Hematopoietic multipotent progenitor cell treated with erythropoietin and hydrocortisone succinate and interleukin-3 and kit ligand, for 17 days (in vitro differentiated cells): ENCODE results near the gene GRK1.
"Not testable (repeated sequence)": the region's sequence is repeated elsewhere in the genome, so short reads cannot be mapped to it uniquely, and the experiment has no call there.

Experiments
- DNase-seq: peaks from one replicate; pipeline ENCODE4 v3.0.0-alpha.2; 2015; ENCODE audit warnings: low spot score

The GRK1 gene

GRCh38 chr13:113665597-113666328 lies 1.3 kb upstream of the GRK1 start:
- no peak for DNase-seq

DNA sequence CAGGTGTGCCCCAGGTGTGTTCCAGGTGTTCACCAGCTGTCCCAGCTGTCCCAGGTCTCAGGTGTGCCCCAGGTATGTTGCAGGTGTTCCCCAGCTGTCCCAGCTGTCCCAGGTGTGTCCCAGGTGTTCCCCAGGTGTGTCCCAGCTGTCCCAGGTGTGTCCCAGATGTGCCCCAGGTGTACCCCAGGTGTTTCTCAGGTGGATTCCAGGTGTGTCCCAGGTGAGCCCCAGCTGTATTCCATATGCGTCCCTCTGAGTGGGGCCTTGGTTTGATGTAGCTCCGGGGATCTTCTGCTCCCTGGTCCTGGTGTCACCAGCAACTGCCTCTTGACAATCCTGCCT lies 719 bp upstream of the GRK1 start:
- no peak for DNase-seq

- DNase-seq: no peak
These were observed 912 bp downstream of the GRK1 start for GRCh38 chr13:113667771-113668490.

GRCh38 chr13:113668491-113668971 lies 1.5 kb downstream of the GRK1 start:
- DNase-seq: no peak

DNA sequence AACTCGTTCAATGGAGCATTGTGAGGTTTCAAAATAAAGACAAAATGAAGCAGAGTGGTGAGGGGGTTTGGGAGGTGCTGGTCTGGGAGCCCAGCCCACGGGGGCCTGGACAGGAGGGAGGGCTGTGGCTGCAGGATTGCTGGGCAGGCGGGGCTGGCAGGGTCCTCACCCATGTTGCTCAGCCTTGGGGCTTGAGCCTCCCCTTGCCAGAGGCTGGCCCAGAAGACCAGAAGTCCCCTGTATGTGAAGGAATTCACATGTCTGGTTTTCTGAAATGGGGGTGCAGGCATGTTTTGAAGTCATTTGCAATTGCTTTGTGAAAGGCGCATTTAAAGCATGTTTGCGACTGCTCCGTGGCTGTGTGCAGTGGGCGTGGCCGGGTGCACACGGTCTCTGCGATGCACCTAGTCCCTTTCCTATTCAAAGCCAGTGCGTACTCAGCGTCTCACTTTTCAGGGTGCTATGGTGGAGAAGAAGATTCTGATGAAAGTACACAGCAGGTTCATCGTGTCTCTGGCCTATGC lies 2.3 kb downstream of the GRK1 start:
- no peak for DNase-seq

GRCh38 chr13:113669755-113670341 lies 2.8 kb downstream of the GRK1 start:
- no peak for DNase-seq

- DNase-seq: no peak
These were observed 3.5 kb downstream of the GRK1 start for GRCh38 chr13:113670541-113670940.

DNA sequence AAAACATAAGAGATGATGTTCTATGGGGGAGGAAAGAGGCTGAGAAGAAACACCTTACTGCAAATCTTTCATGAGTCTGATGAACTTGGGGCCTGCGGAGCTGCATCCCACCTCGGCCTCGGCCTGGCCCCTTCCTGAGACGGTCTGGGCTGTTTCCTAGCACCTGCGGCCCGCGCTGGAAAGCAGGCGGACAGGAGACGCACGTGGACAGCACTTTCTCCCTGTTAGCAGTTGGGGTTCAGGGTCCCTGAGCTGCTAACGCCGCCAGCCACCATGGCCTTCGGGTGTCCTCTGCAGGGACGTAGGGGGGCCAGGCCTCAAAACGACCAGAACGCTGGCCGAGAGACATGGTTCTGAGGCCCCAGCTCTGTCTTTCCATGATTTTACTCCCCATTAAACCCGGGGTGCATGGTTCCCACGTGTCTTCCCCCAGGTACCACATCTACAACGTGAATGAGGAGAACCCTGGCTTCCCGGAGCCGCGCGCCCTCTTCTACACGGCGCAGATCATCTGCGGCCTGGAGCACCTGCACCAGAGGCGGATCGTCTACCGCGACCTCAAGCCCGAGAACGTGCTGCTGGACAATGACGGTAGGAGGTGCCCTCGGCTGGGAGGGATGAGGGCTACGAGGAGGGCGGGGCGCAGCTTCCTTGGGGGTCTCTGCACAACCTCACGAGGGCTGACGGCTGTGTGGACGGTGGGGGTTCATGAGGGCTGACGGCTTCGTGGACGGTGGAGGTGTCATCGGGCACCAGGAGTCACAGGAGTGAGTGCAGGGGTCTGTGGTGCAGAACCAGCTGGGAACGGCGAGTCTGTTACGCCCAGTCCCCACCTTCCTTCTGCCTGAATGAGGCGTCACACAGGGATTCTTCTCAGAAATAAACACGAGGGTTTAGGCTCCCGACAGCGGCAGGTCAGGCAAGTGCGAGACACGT lies 4.3 kb downstream of the GRK1 start:
- no peak for DNase-seq

DNA sequence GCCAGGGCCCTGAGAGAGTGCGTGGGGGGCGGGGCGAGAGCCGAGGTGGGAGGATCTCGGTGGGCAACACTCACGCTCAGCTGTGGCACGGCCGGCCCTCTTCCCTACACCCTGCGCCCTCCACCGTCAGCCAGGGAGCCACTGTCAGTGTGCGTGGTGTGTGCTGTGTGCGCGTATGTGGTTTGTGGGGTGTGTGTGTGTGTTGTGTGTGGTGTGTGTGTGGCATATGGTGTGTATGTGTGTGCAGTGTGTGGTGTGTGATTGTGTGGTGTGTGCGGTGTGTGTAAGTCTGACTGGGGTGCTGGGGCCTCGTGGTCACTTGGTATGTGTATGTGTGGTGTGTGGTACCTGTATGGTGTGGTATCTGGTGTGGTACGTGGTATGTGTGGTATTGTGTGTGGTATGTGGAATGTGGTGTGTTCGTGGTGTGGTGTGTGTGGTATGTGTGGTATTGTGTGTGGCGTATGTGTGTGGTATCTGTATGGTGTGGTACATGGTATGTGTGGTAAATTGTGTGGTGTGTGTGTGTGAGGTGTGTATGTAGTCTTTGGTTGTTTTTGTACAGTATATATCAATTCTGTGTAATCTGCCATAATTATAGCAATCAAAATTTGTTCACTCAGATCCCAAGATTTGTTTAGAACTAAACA lies 5.1 kb downstream of the GRK1 start:
- DNase-seq: no peak

GRCh38 chr13:113722921-113723320 lies 55.9 kb downstream of the GRK1 start:
- DNase-seq: no peak

DNA sequence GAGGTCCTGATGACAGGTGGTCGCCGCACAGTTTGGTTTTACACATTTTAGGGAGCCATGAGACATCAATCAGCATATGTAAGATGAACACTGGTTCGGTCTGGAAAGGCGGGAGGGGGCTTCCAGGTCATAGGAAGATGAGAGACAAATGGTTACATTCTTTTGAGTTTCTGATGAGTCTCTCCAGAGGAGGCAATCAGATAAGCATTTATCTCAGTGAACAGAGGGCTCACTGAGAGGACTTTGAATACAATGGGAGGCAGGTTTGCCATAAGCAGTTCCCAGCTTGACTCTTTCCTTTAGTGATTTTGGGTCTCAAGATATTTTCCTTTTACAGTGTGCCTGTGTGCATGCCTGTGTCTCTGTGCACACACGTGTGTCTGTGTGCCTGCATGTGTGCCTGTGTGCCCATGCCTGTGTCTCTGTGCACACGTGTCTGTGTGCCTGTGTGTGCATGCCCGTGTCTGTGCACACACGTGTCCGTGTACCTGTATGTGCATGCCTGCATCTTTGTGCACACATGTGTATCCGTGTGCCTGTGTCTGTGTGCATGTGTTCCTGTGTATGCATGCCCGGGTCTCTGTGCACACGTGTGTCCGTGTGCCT lies 56.5 kb downstream of the GRK1 start:
- no peak for DNase-seq

- no peak for DNase-seq
These were observed 57.2 kb downstream of the GRK1 start for GRCh38 chr13:113724016-113724758.

DNA sequence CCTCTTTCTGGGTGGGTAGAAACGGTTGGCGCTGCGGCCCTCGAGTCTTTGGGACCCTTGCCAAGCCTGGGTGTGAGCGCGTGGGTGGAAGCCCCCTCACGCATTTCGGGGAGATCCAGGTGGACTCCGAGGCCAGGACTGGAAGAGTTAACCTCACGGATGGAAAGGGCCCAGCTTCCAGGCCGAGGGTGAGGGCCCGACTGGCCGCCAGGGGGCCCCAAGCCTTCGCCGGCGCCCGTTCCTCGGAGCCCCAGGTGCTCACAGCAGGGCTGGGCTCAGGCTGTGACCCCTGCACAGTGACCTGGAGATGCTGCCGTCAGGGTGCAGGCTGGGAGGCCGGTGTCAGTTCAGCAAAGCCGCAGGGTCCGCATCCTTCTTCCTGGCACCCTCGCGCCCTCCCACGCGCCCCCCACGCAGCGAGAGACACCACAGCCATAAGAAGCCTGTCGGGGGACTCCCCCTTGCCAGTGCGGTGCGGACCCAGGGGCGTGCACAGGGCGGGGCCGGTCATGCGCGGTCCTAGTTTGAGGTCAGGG lies 57.8 kb downstream of the GRK1 start:
- no peak for DNase-seq

DNA sequence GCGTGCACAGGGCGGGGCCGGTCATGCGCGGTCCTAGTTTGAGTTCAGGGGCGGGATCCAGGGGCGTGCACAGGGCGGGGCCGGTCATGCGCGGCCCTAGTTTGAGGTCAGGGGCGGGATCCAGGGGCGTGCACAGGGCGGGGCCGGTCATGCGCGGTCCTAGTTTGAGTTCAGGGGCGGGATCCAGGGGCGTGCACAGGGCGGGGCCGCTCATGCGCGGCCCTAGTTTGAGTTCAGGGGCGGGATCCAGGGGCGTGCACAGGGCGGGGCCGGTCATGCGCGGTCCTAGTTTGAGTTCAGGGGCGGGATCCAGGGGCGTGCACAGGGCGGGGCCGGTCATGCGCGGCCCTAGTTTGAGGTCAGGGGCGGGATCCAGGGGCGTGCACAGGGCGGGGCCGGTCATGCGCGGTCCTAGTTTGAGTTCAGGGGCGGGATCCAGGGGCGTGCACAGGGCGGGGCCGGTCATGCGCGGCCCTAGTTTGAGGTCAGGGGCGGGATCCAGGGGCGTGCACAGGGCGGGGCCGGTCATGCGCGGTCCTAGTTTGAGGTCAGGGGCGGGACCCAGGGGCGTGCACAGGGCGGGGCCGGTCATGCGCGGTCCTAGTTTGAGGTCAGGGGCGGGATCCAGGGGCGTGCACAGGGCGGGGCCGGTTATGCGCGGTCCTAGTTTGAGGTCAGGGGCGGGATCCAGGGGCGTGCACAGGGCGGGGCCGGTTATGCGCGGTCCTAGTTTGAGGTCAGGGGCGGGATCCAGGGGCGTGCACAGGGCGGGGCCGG lies 58.5 kb downstream of the GRK1 start:
- DNase-seq: not testable (repeated sequence)

- not testable (repeated sequence) for DNase-seq
These were observed 59.2 kb downstream of the GRK1 start for GRCh38 chr13:113726106-113726821.

GRCh38 chr13:113726961-113727411 lies 60.0 kb downstream of the GRK1 start:
- DNase-seq: no peak

DNA sequence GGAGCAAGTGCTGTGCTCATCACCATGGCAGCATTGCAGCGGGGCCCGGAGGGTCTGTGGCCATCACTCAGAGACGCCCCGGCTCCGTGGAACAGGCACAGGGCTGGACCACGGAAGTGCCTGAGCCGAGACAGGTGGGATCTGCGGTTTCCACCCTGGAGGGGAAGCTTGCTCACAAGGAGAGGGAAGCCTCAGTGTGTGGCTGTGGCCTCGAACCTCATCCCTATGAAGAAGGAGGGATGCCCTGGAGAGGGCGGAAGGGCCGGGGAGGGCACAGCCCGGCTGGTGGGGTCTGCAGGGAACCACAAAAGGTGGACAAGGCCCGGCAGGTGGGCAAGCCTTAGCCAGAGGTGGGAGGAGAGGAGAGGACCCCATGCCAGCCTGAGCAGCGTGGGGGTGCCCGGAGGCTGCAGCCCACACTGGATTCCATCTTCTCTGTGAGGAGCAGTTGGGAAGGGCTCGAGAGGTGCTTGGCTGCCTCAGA lies 61.6 kb downstream of the GRK1 start:
- no peak for DNase-seq
